ENCODE data around the gene SDC4. TPM values are rescaled to one million over a fixed set of nuclear protein-coding genes. Genes with fewer than 3 reads are reported as not detected.

The SDC4 gene
- polyA plus RNA-seq, 1 experiment, result 147 TPM

Other genes starting within 250 kb of the SDC4 start
- gene KCNS1, start 247.3 kb downstream of the SDC4 start, polyA plus RNA-seq (2011; rRNA removed), result 0.64 and 0.74 TPM in 2 replicates
- gene WFDC5, start 233.2 kb downstream of the SDC4 start, polyA plus RNA-seq (2011; rRNA removed), result not detected in 2 replicates
- not detected in 2 replicates for gene WFDC12, start 224.0 kb downstream of the SDC4 start, polyA plus RNA-seq (2011; rRNA removed)
- not detected in 2 replicates for gene PI3, start 173.5 kb downstream of the SDC4 start, polyA plus RNA-seq (2011; rRNA removed)
- gene SEMG1, start 141.4 kb downstream of the SDC4 start, polyA plus RNA-seq (2011; rRNA removed), result not detected in 2 replicates
- gene SEMG2, start 127.1 kb downstream of the SDC4 start, polyA plus RNA-seq (2011; rRNA removed), result not detected in 2 replicates
- gene SLPI, start 93.9 kb downstream of the SDC4 start, polyA plus RNA-seq (2011; rRNA removed), result 0.21 TPM in 1 of 2 replicates, not detected in the other
- gene RBPJL, start 41.6 kb downstream of the SDC4 start, polyA plus RNA-seq (2011; rRNA removed), result not detected in 2 replicates
- gene MATN4, start 40.1 kb downstream of the SDC4 start, polyA plus RNA-seq (2011; rRNA removed), result 0.05 and 0.06 TPM in 2 replicates
- gene SYS1, start 14.7 kb upstream of the SDC4 start, polyA plus RNA-seq (2011; rRNA removed), result 38.8 and 71.4 TPM in 2 replicates
- gene TP53TG5, start 29.9 kb upstream of the SDC4 start, polyA plus RNA-seq (2011; rRNA removed), result not detected in 2 replicates
- 69.4 and 77.0 TPM in 2 replicates for gene DBNDD2, start 59.9 kb upstream of the SDC4 start, polyA plus RNA-seq (2011; rRNA removed)
- 135 and 236 TPM in 2 replicates for gene PIGT, start 67.7 kb upstream of the SDC4 start, polyA plus RNA-seq (2011; rRNA removed)
- gene WFDC2, start 121.3 kb upstream of the SDC4 start, polyA plus RNA-seq (2011; rRNA removed), result not detected in 2 replicates
- gene SPINT3, start 167.2 kb upstream of the SDC4 start, polyA plus RNA-seq (2011; rRNA removed), result not detected in 2 replicates
- gene WFDC6, start 191.1 kb upstream of the SDC4 start, polyA plus RNA-seq (2011; rRNA removed), result not detected in 2 replicates
- not detected in 2 replicates for gene EPPIN, start 199.0 kb upstream of the SDC4 start, polyA plus RNA-seq (2011; rRNA removed)
- gene WFDC8, start 230.9 kb upstream of the SDC4 start, polyA plus RNA-seq (2011; rRNA removed), result not detected in 2 replicates